ENCODE data around the gene CNOT3. TPM values are rescaled to one million over a fixed set of nuclear protein-coding genes. Genes with fewer than 3 reads are reported as not detected.

Gene CNOT3
- total RNA-seq, 1 experiment from 2014 or later = 76.7 TPM

- intact Hi-C loops (cut with micrococcal nuclease) = loop anchor here (1.0 to 5.0 kb wide), 2 partner anchors 12 to 272 kb away; partner anchors contain the start of gene NDUFA3
- ChIA-PET CTCF (interaction anchor here (1.4 kb wide), 1 partner anchor 278 kb away, joined by 3 read pairs; no protein-coding TSS in a partner anchor), RAD21 (ENCODE audit: low non-redundant PET in 1 of 2, low total read pairs in 2 of 2, uncharacterized antibody in 2 of 2, unreplicated experiment in 2 of 2) (no interaction called here), POLR2A (interaction anchor here (0.9 to 1.7 kb wide), 4 partner anchors 9 to 22 kb away, joined by 3 to 21 read pairs (median 6); partner anchors contain the start of genes CNOT3 and NDUFA3)
- no TSS peak for BruUV-seq (replicated peaks)
- Histone ChIP-seq H3K9ac (ENCODE audit: low read length) (peak overlapping the region; percentile 80), H3K4me2 (ENCODE audit: low read length) (peak overlapping the region; percentile 81), H4K20me1 (ENCODE audit: insufficient read depth) (no peaks in the 10 kb centered on the region), H3K9me2 (ENCODE audit: insufficient read depth) (no peaks in the 10 kb centered on the region), H3K27ac (ENCODE audit: low read depth, low read length) (peak overlapping the region; percentile 60), H3K36me3 (ENCODE audit: control insufficient read depth in 1 of 2, insufficient read depth in 2 of 2, low read length in 2 of 2) (peaks cover 0 to 18% of the 10 kb centered on the region in 2 experiments; a peak in 2 of 4 replicates), H3K27me3 (ENCODE audit: insufficient read depth, low read length) (no peaks in the 10 kb centered on the region), H3K9me3 (ENCODE audit: control insufficient read depth in 1 of 2, insufficient read depth in 1 of 2, low read depth in 1 of 2, low read length in 2 of 2) (no peaks in the 10 kb centered on the region), H3K4me1 (ENCODE audit: control insufficient read depth in 1 of 2, insufficient read depth in 2 of 2, low read length in 2 of 2) (peaks cover 8 to 19% of the 10 kb centered on the region in 2 experiments; a peak in 3 of 4 replicates), H3K79me2 (ENCODE audit: insufficient read depth, low read length) (peaks cover 41% of the 10 kb centered on the region), H3K4me3 (replicated peaks in 1 of 2; ENCODE audit: low read depth in 1 of 2, low read length in 2 of 2) (peak overlapping the region; percentile 89 to 91), H2AFZ (ENCODE audit: low read depth, low read length, poor library complexity, severe bottlenecking) (no peak overlapping the region)
- ATAC-seq (no peak), DNase-seq (ENCODE audit: low read depth, low spot score) (no peak)
- no peak for TF ChIP-seq MAX (IDR thresholded peaks at IDR 0.05)
- TF ChIP-seq POLR2AphosphoS5 (IDR thresholded peaks at IDR 0.05; ENCODE audit: low read depth, low read length) = no peak; the same call in 1 of the 2 replicates
- TF ChIP-seq SRF (IDR thresholded peaks at IDR 0.05; ENCODE audit: low read depth) = no peak
- TF ChIP-seq POLR2A (IDR thresholded peaks at IDR 0.05; ENCODE audit: borderline replicate concordance, extremely low read depth, insufficient read depth, insufficient read length) = no peak
- TF ChIP-seq EGR1 (IDR thresholded peaks at IDR 0.05; ENCODE audit: low read depth) = no peak
- no peak for TF ChIP-seq SP1 (IDR thresholded peaks at IDR 0.05; ENCODE audit: low read depth)
- TF ChIP-seq ELF1 (IDR thresholded peaks at IDR 0.05; ENCODE audit: borderline replicate concordance, low read depth) = no peak
- TF ChIP-seq CEBPB (IDR thresholded peaks at IDR 0.05; ENCODE audit: low read depth) = no peak
- no peak for TF ChIP-seq ATF3 (IDR thresholded peaks at IDR 0.05)
- TF ChIP-seq TCF7L2 (IDR thresholded peaks at IDR 0.05; ENCODE audit: borderline replicate concordance, extremely low read depth, insufficient read depth, insufficient read length) = no peak
- no peak for TF ChIP-seq FOSL1 (IDR thresholded peaks at IDR 0.05; ENCODE audit: low read depth)
- TF ChIP-seq JUND (IDR thresholded peaks at IDR 0.05) = no peak
- no peak for TF ChIP-seq ZFX (IDR thresholded peaks at IDR 0.05)
- TF ChIP-seq ZBTB33 (IDR thresholded peaks at IDR 0.05; ENCODE audit: extremely low read depth, insufficient replicate concordance, low read length) = no peak
- TF ChIP-seq SIN3A (IDR thresholded peaks at IDR 0.05; ENCODE audit: low read depth) = no peak
Measured at GRCh38 chr19:54114340-54115108, 23.0 kb upstream of the CNOT3 start.
